Measurements from ENCODE around the gene SLC2A1. TPM values are rescaled to one million over a fixed set of nuclear protein-coding genes. Genes with fewer than 3 reads are reported as not detected.

SLC2A1 gene
- total and polyA plus RNA-seq, 10 donors: 18.3 to 142 (median 32.4) TPM

- no peaks in the 10 kb centered on the region for H3K4me1 ChIP-seq
- no peak overlapping the region for H3K27ac ChIP-seq
- intact Hi-C loops (cut with DNase I; ENCODE audit: low total_unique reads): no loop called here
- WGBS, 5 donors: 75 to 96% (median 81%) methylated on average over 4 of the region's 4 CpGs
- H3K9me3 ChIP-seq: peaks cover 0 to 1% (median 0%) of the 10 kb centered on the region in 8 donors
- H3K27me3 ChIP-seq (replicated peaks in 1 of 7): peaks cover 0 to 5% (median 0%) of the 10 kb centered on the region in 7 donors
- no peak overlapping the region for H3K4me3 ChIP-seq
- TF ChIP-seq CTCF (IDR thresholded peaks at IDR 0.05 in 8 of 11, conservative IDR thresholded peaks at IDR 0.05 in 3 of 11): no peak
- TF ChIP-seq POLR2A (IDR thresholded peaks at IDR 0.05): no peak
- TF ChIP-seq POLR2AphosphoS5 (IDR thresholded peaks at IDR 0.05): no peak
- no peak for DNase-seq
- H3K36me3 ChIP-seq: no peaks in the 10 kb centered on the region
Measured at GRCh38 chr1:42889264-42889663, 69.4 kb downstream of the SLC2A1 start.

- H3K27ac ChIP-seq: no peak overlapping the region
- H3K9me3 ChIP-seq: no peaks in the 10 kb centered on the region
- no peak for DNase-seq
- H3K4me3 ChIP-seq: no peak overlapping the region
- H3K4me1 ChIP-seq: no peaks in the 10 kb centered on the region
- intact Hi-C loops (cut with DNase I; ENCODE audit: low total_unique reads): no loop called here
- 84 to 92% (median 88%) methylated on average over 25 to 31 of the region's 31 CpGs for WGBS, 5 donors
- H3K27me3 ChIP-seq (replicated peaks in 1 of 7): peaks cover 0 to 5% (median 0%) of the 10 kb centered on the region in 7 donors
- TF ChIP-seq POLR2AphosphoS5 (IDR thresholded peaks at IDR 0.05) (no peak), CTCF (IDR thresholded peaks at IDR 0.05 in 8 of 11, conservative IDR thresholded peaks at IDR 0.05 in 3 of 11) (no peak), POLR2A (IDR thresholded peaks at IDR 0.05) (no peak)
- H3K36me3 ChIP-seq: no peaks in the 10 kb centered on the region
Measured at GRCh38 chr1:42888013-42888633, 70.5 kb downstream of the SLC2A1 start.

GRCh38 chr1:42887366-42887765 lies 71.3 kb downstream of the SLC2A1 start:
- no peaks in the 10 kb centered on the region for H3K4me1 ChIP-seq
- no peak overlapping the region for H3K27ac ChIP-seq
- no peaks in the 10 kb centered on the region for H3K9me3 ChIP-seq
- H3K36me3 ChIP-seq: no peaks in the 10 kb centered on the region
- 85 to 97% (median 94%) methylated on average over 13 to 20 of the region's 20 CpGs for WGBS, 5 donors
- TF ChIP-seq CTCF (IDR thresholded peaks at IDR 0.05 in 8 of 11, conservative IDR thresholded peaks at IDR 0.05 in 3 of 11) (no peak), POLR2AphosphoS5 (IDR thresholded peaks at IDR 0.05) (no peak), POLR2A (IDR thresholded peaks at IDR 0.05) (no peak)
- intact Hi-C loops (cut with DNase I; ENCODE audit: low total_unique reads): no loop called here
- H3K4me3 ChIP-seq: no peak overlapping the region
- no peak for DNase-seq
- H3K27me3 ChIP-seq (replicated peaks in 1 of 7): peaks cover 0 to 5% (median 0%) of the 10 kb centered on the region in 7 donors

GRCh38 chr1:42886800-42887199 lies 71.9 kb downstream of the SLC2A1 start:
- Histone ChIP-seq H3K4me1 (no peaks in the 10 kb centered on the region), H3K36me3 (no peaks in the 10 kb centered on the region), H3K9me3 (no peaks in the 10 kb centered on the region), H3K27me3 (replicated peaks in 1 of 7) (peaks cover 0 to 5% (median 0%) of the 10 kb centered on the region in 7 donors), H3K27ac (no peak overlapping the region), H3K4me3 (no peak overlapping the region)
- 75 to 90% (median 86%) methylated on average over 20 to 21 of the region's 21 CpGs for WGBS, 5 donors
- TF ChIP-seq CTCF (IDR thresholded peaks at IDR 0.05 in 8 of 11, conservative IDR thresholded peaks at IDR 0.05 in 3 of 11) (no peak), POLR2A (IDR thresholded peaks at IDR 0.05) (no peak), POLR2AphosphoS5 (IDR thresholded peaks at IDR 0.05) (no peak)
- DNase-seq: no peak
- intact Hi-C loops (cut with DNase I; ENCODE audit: low total_unique reads): no loop called here
